HCT116 (cell line): ENCODE measurements around the gene BTF3.

ENCODE experiments used
- CEBPB ChIP-seq: IDR thresholded peaks from 2 replicates; pipeline ENCODE4 v1.6.1; 2012; ENCODE audit warnings: low read depth
- ELF1 ChIP-seq: IDR thresholded peaks from 2 replicates; pipeline ENCODE4 v1.6.1; 2012; ENCODE audit warnings: low read depth, borderline replicate concordance
- EZH2 ChIP-seq: fragments of 200-600 bp; sonication (generic); IDR thresholded peaks from 2 replicates; pipeline ENCODE4 v1.6.1; 2017; ENCODE audit warnings: antibody characterized with exemption, mixed run types
- FOSL1 ChIP-seq: IDR thresholded peaks from 2 replicates; pipeline ENCODE4 v1.6.1; 2012; ENCODE audit warnings: low read depth
- POLR2A ChIP-seq: IDR thresholded peaks from 2 replicates; pipeline ENCODE4 v1.7.0; 2011; ENCODE audit warnings: borderline replicate concordance; ENCODE audit not compliant: insufficient read depth, insufficient read length; ENCODE audit errors: extremely low read depth
- POLR2AphosphoS5 ChIP-seq: IDR thresholded peaks from 2 replicates; pipeline ENCODE4 v1.6.1; 2011; ENCODE audit warnings: mild to moderate bottlenecking, low read depth, low read length, moderate library complexity
- SP1 ChIP-seq: IDR thresholded peaks from 2 replicates; pipeline ENCODE4 v1.6.1; 2012; ENCODE audit warnings: low read depth
- SRF ChIP-seq: IDR thresholded peaks from 2 replicates; pipeline ENCODE4 v1.6.1; 2012; ENCODE audit warnings: low read depth
- YY1 ChIP-seq: IDR thresholded peaks from 2 replicates; pipeline ENCODE4 v1.6.1; 2011; ENCODE audit warnings: low read length, low read depth, moderate library complexity, mild to moderate bottlenecking; ENCODE audit not compliant: insufficient replicate concordance; ENCODE audit errors: extremely low read depth
- ZFX ChIP-seq: fragments of 450-650 bp; IDR thresholded peaks from 2 replicates; pipeline ENCODE4 v1.6.1; 2017
- ZNF274 ChIP-seq: fragments of 200-500 bp; sonication (Bioruptor generic); IDR thresholded peaks from 2 replicates; pipeline ENCODE4 v1.6.1; 2014; ENCODE audit warnings: mild to moderate bottlenecking, low read depth, low read length, inconsistent platforms
- TF ChIP-seq, protein P1 (sequence below): IDR thresholded peaks from 2 replicates; pipeline ENCODE4 v1.6.1; 2012; ENCODE audit warnings: low read depth
- TF ChIP-seq, protein P2 (sequence below), 3 experiments: fragments of 200-600 bp in 1 of 3; sonication (generic) in 1 of 3; IDR thresholded peaks in 2 of 3; conservative IDR thresholded peaks in 1 of 3; 2 replicates each; pipeline ENCODE4 v1.5.1; 2012 to 2017; ENCODE audit warnings: low read depth in 2 of 3, low read length in 2 of 3, antibody characterized with exemption in 1 of 3, borderline replicate concordance in 1 of 3, control low read depth in 1 of 3, mild to moderate bottlenecking in 1 of 3, mixed read lengths in 1 of 3, mixed run types in 1 of 3, moderate library complexity in 1 of 3; ENCODE audit not compliant: insufficient read depth in 1 of 3
- TF ChIP-seq, protein P3 (sequence below): IDR thresholded peaks from 2 replicates; pipeline ENCODE4 v1.6.1; 2012

DNA sequence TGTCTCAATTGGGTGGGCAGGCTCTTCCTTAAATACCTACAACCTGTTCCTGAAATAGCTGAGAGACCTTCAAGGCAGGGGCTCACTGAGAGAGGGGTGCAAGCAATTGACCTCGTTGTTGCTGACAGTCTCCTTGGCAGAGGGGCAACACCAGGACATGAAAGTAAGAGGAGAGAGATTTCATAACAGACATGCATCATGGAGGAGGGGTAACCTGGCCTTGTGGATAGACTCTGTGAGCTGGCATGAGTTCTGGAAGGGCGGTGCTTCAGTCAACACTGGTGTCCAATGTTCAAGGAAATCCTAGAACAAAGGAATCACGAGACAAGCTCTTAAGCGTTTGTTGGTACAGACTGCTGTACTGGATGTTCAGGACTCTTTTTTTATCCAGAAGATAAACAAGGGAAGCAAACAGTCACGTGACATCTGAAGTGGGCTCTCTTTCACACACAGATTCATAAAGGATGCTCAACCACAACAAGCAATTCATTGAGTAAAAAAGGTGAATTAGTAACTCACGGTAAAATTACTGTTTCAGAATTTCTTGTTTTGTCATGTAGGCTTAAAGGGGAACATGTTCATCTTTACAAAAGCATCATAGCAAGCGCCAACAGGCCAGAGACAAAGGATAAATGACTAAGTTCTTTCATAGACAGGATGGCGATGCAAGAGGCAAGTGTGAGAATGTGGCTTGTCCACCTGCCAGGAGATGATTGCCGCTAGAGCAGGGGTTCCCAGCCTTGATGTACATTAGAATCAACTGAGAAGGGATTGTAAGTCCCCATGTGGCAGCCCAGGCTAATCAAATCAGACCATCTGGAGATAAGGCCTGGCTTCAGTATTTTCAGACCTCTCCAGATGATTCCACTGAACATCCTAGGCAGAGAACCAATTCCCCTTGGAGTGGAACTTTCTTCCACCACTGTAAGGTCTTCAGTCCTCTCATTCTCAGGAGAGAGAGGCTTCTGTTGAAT lies 46.5 kb downstream of the BTF3 start:
- TF ChIP-seq POLR2AphosphoS5 (no peak), POLR2A (no peak), SP1 (no peak), FOSL1 (no peak), EZH2 (no peak), ELF1 (no peak), CEBPB (no peak), YY1 (no peak), ZNF274 (no peak), ZFX (no peak), SRF (no peak)
- TF ChIP-seq, protein P1, sequence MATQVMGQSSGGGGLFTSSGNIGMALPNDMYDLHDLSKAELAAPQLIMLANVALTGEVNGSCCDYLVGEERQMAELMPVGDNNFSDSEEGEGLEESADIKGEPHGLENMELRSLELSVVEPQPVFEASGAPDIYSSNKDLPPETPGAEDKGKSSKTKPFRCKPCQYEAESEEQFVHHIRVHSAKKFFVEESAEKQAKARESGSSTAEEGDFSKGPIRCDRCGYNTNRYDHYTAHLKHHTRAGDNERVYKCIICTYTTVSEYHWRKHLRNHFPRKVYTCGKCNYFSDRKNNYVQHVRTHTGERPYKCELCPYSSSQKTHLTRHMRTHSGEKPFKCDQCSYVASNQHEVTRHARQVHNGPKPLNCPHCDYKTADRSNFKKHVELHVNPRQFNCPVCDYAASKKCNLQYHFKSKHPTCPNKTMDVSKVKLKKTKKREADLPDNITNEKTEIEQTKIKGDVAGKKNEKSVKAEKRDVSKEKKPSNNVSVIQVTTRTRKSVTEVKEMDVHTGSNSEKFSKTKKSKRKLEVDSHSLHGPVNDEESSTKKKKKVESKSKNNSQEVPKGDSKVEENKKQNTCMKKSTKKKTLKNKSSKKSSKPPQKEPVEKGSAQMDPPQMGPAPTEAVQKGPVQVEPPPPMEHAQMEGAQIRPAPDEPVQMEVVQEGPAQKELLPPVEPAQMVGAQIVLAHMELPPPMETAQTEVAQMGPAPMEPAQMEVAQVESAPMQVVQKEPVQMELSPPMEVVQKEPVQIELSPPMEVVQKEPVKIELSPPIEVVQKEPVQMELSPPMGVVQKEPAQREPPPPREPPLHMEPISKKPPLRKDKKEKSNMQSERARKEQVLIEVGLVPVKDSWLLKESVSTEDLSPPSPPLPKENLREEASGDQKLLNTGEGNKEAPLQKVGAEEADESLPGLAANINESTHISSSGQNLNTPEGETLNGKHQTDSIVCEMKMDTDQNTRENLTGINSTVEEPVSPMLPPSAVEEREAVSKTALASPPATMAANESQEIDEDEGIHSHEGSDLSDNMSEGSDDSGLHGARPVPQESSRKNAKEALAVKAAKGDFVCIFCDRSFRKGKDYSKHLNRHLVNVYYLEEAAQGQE, result no peak
- TF ChIP-seq, protein P2, sequence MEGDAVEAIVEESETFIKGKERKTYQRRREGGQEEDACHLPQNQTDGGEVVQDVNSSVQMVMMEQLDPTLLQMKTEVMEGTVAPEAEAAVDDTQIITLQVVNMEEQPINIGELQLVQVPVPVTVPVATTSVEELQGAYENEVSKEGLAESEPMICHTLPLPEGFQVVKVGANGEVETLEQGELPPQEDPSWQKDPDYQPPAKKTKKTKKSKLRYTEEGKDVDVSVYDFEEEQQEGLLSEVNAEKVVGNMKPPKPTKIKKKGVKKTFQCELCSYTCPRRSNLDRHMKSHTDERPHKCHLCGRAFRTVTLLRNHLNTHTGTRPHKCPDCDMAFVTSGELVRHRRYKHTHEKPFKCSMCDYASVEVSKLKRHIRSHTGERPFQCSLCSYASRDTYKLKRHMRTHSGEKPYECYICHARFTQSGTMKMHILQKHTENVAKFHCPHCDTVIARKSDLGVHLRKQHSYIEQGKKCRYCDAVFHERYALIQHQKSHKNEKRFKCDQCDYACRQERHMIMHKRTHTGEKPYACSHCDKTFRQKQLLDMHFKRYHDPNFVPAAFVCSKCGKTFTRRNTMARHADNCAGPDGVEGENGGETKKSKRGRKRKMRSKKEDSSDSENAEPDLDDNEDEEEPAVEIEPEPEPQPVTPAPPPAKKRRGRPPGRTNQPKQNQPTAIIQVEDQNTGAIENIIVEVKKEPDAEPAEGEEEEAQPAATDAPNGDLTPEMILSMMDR (IDR thresholded peaks at IDR 0.05 in 2 of 3, conservative IDR thresholded peaks at IDR 0.05 in 1 of 3; ENCODE audit: borderline replicate concordance in 1 of 3, insufficient read depth in 1 of 3, low read depth in 2 of 3, low read length in 2 of 3), result no peak
- TF ChIP-seq, protein P3, sequence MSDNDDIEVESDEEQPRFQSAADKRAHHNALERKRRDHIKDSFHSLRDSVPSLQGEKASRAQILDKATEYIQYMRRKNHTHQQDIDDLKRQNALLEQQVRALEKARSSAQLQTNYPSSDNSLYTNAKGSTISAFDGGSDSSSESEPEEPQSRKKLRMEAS, result no peak
